Heart left ventricle (tissue), 13 donors: ENCODE results near the gene GREM1.

Experiments used
- CTCF ChIP-seq, 12 donors: fragments of 200-600 bp; sonication (generic) in 4 of 12; IDR thresholded peaks; one replicate each; pipeline versions ENCODE4 v1.5.0 to v1.8.0; 2018 to 2022; ENCODE audit warnings: antibody characterized with exemption in 12 of 12, mild to moderate bottlenecking in 5 of 12
- POLR2A ChIP-seq, 2 donors: fragments of 450-650 bp; IDR thresholded peaks; one replicate each; pipeline ENCODE4 v1.6.1; 2017; ENCODE audit warnings: antibody characterized with exemption in 2 of 2, mild to moderate bottlenecking in 2 of 2, moderate library complexity in 2 of 2
- donor health status: ischemic (EF 13 %, LVEDD 7.1; RV severe dilation, severe dysfunction).
- donor health status: DM: no; HTN: yes; CAD: no.
- donor health status: DM: no; HTN: no; CAD: no.
- donor health status: ischemic (EF 25% LVEDD 6.9; RV normal size, moderate dysfunction).
- donor health status: ischemic (EF 25% LVEDD 5.7; RV mildly dilated, moderate dysfunction).
- donor health status: ischemic (EF 35%, LVEDD 5.7; RV mildly dilated, moderate dysfunction).
- donor health status: nonischemic (EF 11% LVEDD 7.7; RV severe dilation, severe dysfunction).
- donor health status: DM: yes; HTN: yes; CAD: no.
- donor health status: PGD.
- donor health status: ischemic (EF 29% LVEDD 5.4; RV normal size, mild dysfunction).
- donor health status: nonischemic (EF 23%, LVEDD 6.1; RV moderate dilation, normal function).

DNA sequence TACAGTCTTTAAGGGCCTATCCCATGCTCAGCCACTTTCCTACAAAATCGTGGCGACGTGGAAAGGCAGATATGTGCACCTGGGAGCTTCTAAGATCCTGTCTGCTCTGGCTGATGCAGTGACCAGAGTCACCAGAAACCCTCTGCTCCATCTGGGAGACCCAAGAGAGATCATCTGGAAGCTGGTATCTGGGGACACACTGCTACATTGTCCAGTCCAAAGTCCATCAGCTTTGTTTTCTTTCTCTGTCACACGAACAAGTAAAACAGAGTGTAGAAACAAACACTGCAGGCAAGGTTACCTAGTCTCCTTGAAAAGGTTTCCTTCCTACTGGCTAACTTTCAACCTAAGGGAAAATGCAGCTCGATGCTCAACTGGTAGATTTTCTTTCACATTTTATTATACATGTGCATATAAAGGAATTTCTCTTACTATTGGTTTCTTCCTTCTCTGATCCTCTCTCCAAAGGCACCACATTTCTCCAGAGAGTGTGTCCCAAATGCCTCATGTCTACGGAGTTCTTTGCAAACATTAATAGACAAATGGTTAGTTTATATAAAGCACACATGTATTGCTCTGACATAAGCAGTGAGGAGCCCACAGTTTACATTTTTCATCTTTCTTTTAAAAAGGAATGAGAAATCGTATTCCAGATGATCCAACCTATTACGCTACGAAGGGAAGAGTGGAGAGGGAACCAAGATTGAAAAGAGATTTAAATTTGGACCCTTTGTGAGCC, 8.3 kb upstream of the GREM1 start:
- TF ChIP-seq CTCF (IDR thresholded peaks at IDR 0.05), result no peak
- no peak for TF ChIP-seq POLR2A (IDR thresholded peaks at IDR 0.05)
